ENCODE data around the gene SLC35B2.

DNA sequence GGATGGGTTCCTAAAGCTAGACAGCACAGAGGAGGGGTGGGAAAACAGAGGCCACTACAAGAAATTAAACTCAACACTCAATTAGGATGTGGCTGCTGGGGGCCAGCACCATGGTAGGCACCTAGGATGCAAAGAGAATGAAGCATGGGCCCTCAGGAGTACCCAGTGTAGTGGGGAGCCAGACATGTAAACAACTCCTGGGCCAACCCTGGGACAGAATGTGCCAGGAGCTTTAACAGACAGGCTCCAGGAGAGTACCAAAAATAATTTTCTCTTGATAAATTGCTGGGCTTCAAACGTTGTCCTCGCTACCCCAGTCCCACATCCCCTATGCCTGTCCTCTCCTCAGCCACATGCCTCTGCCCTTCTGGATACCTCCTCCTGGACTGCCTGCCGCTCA, 14.6 kb upstream of the SLC35B2 start:
- TF ChIP-seq, protein P1, sequence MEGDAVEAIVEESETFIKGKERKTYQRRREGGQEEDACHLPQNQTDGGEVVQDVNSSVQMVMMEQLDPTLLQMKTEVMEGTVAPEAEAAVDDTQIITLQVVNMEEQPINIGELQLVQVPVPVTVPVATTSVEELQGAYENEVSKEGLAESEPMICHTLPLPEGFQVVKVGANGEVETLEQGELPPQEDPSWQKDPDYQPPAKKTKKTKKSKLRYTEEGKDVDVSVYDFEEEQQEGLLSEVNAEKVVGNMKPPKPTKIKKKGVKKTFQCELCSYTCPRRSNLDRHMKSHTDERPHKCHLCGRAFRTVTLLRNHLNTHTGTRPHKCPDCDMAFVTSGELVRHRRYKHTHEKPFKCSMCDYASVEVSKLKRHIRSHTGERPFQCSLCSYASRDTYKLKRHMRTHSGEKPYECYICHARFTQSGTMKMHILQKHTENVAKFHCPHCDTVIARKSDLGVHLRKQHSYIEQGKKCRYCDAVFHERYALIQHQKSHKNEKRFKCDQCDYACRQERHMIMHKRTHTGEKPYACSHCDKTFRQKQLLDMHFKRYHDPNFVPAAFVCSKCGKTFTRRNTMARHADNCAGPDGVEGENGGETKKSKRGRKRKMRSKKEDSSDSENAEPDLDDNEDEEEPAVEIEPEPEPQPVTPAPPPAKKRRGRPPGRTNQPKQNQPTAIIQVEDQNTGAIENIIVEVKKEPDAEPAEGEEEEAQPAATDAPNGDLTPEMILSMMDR (IDR thresholded peaks at IDR 0.05): no peak
- TF ChIP-seq EZH2 (IDR thresholded peaks at IDR 0.05) (no peak), EZH2phosphoT487 (IDR thresholded peaks at IDR 0.05) (no peak)

All from neural progenitor cell (in vitro differentiated cells).